ENCODE data around the gene IRF3.

DNA sequence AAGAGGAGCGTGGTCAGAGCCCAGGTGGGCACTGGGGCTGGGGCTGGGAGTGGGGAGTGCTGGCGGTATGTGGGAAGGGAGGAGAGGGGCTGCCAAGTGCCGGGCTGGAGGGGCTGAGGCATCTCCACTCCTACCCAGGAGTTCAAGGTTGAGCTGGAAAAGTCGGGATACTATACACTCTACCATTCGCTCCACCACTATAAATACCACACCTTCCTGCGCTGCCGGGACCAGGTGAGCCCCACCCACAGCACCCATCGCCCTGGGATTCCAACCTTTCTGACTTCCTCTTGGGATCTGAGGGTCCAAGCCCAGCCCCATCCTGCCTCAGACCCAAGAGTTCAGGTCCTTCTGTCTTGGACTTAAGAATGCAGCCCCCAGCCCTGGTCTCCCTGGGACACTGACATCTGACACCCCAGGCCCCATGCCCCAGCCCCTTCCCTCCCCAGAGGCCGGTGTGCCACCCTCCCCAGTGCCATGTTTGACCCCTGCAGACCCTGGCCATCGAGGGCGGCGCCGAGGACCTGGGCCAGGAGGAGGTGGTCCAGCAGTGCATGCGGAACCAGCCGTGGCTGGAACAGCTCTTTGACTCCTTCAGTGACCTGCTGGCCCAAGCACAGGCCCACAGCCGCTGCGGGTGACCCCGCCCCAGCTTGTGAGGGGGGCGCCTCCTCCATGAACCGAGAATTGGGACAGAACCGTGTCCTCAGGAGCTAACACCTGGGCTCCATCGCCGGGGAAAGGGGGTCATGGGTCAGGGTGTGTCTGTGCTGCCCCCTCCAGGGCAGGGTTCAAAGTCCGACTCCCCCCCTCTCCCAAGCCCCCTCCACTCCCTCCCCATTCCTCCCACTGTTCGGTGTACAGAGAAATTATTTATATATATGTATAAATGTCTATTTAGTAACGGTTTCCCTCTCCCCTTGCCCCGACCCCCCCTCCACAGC, 40.4 kb downstream of the IRF3 start:
- no peak for TF ChIP-seq POLR2A (IDR thresholded peaks at IDR 0.05)
- TF ChIP-seq, protein P1, sequence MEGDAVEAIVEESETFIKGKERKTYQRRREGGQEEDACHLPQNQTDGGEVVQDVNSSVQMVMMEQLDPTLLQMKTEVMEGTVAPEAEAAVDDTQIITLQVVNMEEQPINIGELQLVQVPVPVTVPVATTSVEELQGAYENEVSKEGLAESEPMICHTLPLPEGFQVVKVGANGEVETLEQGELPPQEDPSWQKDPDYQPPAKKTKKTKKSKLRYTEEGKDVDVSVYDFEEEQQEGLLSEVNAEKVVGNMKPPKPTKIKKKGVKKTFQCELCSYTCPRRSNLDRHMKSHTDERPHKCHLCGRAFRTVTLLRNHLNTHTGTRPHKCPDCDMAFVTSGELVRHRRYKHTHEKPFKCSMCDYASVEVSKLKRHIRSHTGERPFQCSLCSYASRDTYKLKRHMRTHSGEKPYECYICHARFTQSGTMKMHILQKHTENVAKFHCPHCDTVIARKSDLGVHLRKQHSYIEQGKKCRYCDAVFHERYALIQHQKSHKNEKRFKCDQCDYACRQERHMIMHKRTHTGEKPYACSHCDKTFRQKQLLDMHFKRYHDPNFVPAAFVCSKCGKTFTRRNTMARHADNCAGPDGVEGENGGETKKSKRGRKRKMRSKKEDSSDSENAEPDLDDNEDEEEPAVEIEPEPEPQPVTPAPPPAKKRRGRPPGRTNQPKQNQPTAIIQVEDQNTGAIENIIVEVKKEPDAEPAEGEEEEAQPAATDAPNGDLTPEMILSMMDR (IDR thresholded peaks at IDR 0.05): no peak

All from sigmoid colon (tissue), 3 donors.